ENCODE data around the gene ABO.

Gene ABO

DNA sequence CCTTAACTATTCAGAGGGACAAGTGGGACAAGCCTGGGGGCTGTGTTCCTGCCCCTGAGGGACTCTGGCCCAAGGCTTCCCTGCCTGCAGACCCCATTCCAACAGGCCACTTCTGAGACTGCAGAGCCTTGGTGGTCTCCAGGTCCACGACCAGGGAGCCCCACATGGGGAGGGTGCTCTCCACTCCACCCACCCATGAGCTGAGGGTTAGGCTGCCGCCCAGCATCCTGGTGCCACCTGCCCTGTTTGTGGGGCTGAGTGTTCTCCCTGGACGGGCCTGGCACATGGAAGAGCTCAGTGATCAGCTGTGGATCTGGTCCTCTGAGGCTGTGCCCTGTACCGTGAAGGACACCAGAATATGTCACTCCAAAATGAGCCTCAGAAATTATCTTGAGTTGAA lies 2.5 kb upstream of the ABO start:
- TF ChIP-seq, protein P1, sequence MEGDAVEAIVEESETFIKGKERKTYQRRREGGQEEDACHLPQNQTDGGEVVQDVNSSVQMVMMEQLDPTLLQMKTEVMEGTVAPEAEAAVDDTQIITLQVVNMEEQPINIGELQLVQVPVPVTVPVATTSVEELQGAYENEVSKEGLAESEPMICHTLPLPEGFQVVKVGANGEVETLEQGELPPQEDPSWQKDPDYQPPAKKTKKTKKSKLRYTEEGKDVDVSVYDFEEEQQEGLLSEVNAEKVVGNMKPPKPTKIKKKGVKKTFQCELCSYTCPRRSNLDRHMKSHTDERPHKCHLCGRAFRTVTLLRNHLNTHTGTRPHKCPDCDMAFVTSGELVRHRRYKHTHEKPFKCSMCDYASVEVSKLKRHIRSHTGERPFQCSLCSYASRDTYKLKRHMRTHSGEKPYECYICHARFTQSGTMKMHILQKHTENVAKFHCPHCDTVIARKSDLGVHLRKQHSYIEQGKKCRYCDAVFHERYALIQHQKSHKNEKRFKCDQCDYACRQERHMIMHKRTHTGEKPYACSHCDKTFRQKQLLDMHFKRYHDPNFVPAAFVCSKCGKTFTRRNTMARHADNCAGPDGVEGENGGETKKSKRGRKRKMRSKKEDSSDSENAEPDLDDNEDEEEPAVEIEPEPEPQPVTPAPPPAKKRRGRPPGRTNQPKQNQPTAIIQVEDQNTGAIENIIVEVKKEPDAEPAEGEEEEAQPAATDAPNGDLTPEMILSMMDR (IDR thresholded peaks at IDR 0.05; ENCODE audit: low read depth, low read length, missing control alignments) = no peak
- no peak for DNase-seq (ENCODE audit: low read depth)

DNA sequence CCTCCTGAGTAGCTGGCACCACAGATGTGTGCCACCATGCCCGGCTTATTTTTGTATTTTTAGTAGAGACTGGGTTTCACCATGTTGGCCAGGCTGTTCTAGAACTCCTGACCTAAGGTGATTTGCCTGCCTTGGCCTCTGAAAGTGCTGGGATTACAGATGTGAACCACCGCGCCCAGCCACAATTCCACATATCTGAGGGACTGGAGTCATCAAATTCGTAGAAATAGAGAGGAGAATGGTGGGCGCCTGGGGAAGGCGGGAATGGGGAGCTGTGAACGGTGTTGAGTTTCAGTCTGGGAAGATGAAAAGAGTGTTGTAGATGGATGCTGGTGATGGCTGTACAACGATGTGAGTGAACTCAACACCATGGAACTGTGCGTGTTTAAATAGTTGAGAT lies 1.9 kb upstream of the ABO start:
- TF ChIP-seq, protein P1 (IDR thresholded peaks at IDR 0.05; ENCODE audit: low read depth, low read length, missing control alignments) = no peak
- no peak overlapping the region for H3K4me3 ChIP-seq (ENCODE audit: low read depth, low read length)

More for the DNA sequence above, 2.5 kb upstream of the ABO start:
- no peak overlapping the region for H3K4me3 ChIP-seq (ENCODE audit: low read depth, low read length)

DNA sequence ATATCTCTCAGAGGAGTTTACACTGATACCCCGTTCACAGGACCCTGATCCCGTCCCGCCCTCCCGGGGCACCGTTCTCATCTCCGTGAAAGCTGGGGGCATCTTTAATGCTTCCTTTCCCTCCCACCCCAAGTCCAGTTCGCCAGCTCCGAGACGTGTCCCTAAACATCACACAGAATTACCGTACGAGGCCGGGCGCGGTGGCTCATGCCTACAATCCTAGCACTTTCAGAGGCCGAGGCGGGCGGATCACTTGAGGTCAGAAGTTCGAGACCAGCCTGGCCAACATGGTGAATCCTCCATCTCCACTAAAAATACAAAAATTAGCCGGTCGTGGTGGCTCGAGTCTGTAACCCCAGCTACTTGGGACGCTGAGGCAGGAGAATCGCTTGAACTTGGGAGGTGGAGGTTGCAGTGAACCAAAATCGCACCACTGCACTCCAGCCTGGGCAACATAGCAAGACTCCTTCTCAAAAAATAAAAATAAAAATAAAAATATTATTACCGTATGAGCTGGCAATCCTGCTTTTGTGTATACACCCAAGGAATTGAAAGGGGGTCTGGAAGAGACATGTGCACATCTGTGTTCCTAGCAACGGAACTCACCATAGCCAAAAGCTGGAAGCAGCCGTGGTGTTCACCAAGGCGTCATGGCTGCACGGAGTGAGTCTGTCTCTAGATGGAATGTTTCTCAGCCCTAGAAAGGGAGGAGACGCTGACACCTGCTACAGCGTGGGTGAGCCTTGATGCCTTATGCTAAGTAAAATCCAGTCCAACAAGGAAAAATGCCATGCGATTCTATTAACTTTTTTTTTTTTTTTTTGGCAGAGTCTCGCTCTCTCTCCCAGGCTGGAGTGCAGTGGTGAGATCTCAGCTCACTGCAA lies 1.2 kb upstream of the ABO start:
- TF ChIP-seq, protein P1 (IDR thresholded peaks at IDR 0.05; ENCODE audit: low read depth, low read length, missing control alignments) = no peak
- no peak for DNase-seq (ENCODE audit: low read depth)
- H3K4me3 ChIP-seq (ENCODE audit: low read depth, low read length) = no peak overlapping the region

More for the DNA sequence above, 1.9 kb upstream of the ABO start:
- DNase-seq (ENCODE audit: low read depth) = no peak

DNA sequence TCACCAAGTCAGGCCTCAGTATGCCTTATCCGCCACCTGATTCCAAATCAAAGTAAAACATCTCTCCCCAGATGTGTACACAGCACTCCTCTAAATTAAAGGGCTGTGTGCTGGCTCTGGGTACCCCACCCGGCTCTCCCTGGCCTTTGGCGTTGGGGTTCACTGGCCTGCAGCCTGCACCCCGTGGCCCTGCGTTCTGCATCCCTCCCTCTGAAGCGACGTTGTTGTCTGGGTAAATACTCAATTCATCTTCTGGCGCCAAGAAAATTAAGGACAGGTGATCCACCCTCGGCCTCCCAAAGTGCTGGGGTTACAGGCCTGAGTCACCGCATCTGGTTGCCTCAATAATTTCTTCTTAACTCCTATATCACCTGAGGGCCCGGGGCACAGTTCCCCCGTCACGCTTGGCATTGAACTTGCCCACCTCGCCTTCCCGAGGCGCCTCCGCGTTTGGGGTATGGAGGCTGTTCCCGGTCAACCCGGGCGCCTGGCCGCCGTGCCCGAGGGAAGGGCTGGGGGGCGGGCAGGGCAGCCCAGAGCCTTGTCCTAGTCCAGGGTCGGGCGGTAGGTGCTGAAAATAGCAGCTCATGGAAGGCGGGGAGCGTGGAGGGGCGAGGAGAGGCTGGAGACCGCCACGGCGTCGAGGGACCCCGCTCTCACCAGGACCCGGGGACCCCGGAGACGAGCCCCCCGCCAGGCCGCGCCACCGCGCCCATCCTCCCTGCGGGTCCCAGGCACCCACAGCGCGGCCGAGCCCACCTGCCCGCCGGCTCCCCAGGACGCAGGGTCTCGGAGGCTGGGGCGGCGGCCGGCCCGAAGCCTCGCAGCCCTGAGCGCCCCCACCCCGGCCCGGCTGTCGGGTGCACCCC lies 531 bp downstream of the ABO start:
- DNase-seq (ENCODE audit: low read depth) = no peak

DNA sequence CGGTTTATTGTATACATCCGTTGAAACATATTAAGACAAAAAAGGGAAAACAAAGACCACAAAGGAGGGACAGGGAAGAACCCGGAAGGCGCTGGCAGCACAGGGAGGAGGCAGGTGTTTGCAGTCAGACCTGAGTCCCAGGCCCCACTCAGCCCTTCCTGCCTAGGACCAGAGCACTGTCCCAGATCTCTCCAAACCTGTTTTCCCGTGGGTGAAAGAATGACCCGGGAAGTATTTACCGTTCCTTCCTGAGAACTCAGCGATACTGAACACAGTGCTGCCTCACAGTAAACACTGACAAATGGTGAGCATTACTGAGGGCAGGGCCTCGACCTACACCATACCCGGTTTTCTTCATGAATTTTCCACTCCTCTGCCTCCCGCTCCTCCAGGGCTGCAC lies 1.2 kb downstream of the ABO start:
- H3K4me3 ChIP-seq (ENCODE audit: low read depth, low read length) = no peak overlapping the region
- TF ChIP-seq, protein P1 (IDR thresholded peaks at IDR 0.05; ENCODE audit: low read depth, low read length, missing control alignments) = no peak
- no peak for DNase-seq (ENCODE audit: low read depth)

More for the DNA sequence above, 531 bp downstream of the ABO start:
- H3K4me3 ChIP-seq (ENCODE audit: low read depth, low read length) = no peak overlapping the region
- TF ChIP-seq, protein P1 (IDR thresholded peaks at IDR 0.05; ENCODE audit: low read depth, low read length, missing control alignments) = no peak

DNA sequence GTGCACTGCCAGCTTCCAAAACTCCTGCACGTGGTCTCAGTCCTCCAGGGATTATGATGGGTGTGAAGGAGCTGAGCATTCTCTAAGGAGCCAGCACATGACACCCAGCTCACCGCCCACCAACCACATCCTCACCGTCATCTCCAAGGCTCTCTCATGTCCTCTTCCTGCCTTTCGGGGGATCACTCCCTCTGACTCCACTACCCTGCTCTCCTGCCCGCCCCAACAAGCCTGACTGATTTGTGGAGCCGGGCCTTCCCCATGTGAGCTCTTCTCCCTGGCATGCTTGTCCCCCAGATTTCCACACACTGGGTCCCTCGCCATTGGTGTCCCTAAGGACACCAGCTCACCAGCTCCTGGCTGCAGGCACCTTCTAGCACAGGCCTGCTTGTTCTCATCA lies 1.9 kb downstream of the ABO start:
- no peak overlapping the region for H3K4me3 ChIP-seq (ENCODE audit: low read depth, low read length)
- no peak for DNase-seq (ENCODE audit: low read depth)
- TF ChIP-seq, protein P1 (IDR thresholded peaks at IDR 0.05; ENCODE audit: low read depth, low read length, missing control alignments) = no peak

Data from GM12864 (cell line).